GM12864 (cell line): Measurements from ENCODE around the gene CD151.

Source experiments
- DNase-seq: peaks from one replicate; pipeline ENCODE4 v3.0.0-alpha.2; 2011; ENCODE audit warnings: low read depth
- H3K4me3 ChIP-seq: 2 replicates; pipeline ENCODE4 v1.5.1; 2011; ENCODE audit warnings: mild to moderate bottlenecking, low read depth, low read length, control low read depth
- CTCF ChIP-seq: IDR thresholded peaks from 2 replicates; pipeline ENCODE4 v1.5.1; 2011; ENCODE audit warnings: low read depth, mild to moderate bottlenecking, moderate library complexity, low read length, control low read depth, inconsistent platforms; ENCODE audit errors: missing control alignments

CD151 gene

GRCh38 chr11:823441-824291 lies 9.1 kb upstream of the CD151 start:
- no peak for TF ChIP-seq CTCF
- H3K4me3 ChIP-seq: no peak overlapping the region
- no peak for DNase-seq

- no peak overlapping the region for H3K4me3 ChIP-seq
- DNase-seq: no peak
- TF ChIP-seq CTCF: no peak
Observed at GRCh38 chr11:824292-824880, 8.4 kb upstream of the CD151 start.

DNA sequence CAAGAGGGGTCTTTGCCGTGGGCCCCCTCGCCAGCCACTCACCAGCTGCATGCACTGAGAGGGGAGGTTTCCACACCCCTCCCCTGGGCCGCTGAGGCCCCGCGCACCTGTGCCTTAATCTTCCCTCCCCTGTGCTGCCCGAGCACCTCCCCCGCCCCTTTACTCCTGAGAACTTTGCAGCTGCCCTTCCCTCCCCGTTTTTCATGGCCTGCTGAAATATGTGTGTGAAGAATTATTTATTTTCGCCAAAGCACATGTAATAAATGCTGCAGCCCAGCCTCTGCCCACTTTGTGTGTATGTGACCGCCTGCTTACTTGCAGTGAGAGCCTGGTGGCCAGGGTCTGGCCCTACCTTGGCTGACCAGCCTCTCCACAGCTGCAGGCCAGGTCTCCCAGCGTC lies 7.8 kb upstream of the CD151 start:
- no peak for DNase-seq
- no peak for TF ChIP-seq CTCF
- H3K4me3 ChIP-seq: no peak overlapping the region

GRCh38 chr11:825366-826226 lies 7.2 kb upstream of the CD151 start:
- no peak for TF ChIP-seq CTCF
- DNase-seq: no peak
- no peak overlapping the region for H3K4me3 ChIP-seq

DNA sequence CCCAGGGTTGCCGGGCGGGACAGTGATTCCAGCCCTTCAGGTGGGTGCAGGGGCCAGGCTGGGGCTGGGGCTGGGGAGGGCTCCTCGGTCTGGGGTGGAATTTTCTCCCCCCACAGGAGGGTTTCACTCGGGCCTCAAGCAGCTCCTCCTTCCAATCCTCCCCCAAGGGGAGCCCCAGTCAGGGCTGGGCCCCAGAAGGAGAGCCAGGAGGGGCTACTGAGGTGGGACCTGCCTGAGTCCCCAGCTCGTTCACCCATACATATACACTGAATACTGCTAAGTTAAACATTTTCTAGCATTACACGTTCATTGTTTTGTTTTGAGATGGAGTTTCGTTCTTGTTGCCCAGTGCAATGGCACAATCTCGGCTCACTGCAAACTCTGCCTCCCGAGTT lies 6.5 kb upstream of the CD151 start:
- no peak overlapping the region for H3K4me3 ChIP-seq
- TF ChIP-seq CTCF: no peak

DNA sequence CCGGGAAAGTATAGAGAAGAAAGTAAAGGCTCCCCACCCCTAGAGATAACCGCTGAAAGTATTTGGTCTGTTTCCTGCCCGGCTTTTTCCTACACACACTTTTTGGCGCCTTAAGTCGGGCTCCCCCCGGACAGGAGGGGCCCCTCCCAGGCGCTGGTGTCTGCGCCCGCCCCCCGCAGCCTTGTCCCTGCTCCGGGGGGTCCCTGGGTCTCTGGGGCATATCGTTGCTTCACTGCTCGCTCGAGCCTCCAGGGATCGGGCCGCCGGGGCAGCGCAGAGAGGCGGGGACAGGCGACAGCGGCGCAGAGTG lies 6.0 kb upstream of the CD151 start:
- H3K4me3 ChIP-seq: peak overlapping the region; percentile 70
- no peak for DNase-seq
- TF ChIP-seq CTCF: no peak

More for the DNA sequence above, 6.5 kb upstream of the CD151 start:
- DNase-seq: no peak
